ENCODE results near the gene ZNF48. TPM values are rescaled to one million over a fixed set of nuclear protein-coding genes. Genes with fewer than 3 reads are reported as not detected.

ZNF48 gene
- total RNA-seq, 1 donor from 2014 or later = 11.8 TPM

GRCh38 chr16:30370456-30371247, 24.6 kb upstream of the ZNF48 start, which contains the start of gene TBC1D10B:
TBC1D10B (minus strand) TSS chr16:30370494; CDS start chr16:30370183, 311 bp downstream.
- peak within 1 kb of the TSS; percentile 86 for H3K4me3 Mint-ChIP-seq (ENCODE audit: unreplicated experiment)
- no peak for DNase-seq (ENCODE audit: low spot score)
- no peaks in the 10 kb centered on the region for H3K27me3 Mint-ChIP-seq (ENCODE audit: low read depth)
- H3K4me1 Mint-ChIP-seq (ENCODE audit: low read depth) = peaks cover 39% of the 10 kb centered on the region
- TF ChIP-seq CTCF (IDR thresholded peaks at IDR 0.05) = peak; percentile 66
- peaks cover 3% of the 10 kb centered on the region for H3K36me3 Mint-ChIP-seq (ENCODE audit: low read depth)
- H3K9me3 Mint-ChIP-seq (ENCODE audit: low read depth) = no peaks in the 10 kb centered on the region
- H3K27ac Mint-ChIP-seq (ENCODE audit: unreplicated experiment) = peak within 1 kb of the TSS; percentile 86

GRCh38 chr16:30371248-30371816, 23.9 kb upstream of the ZNF48 start:
- H3K4me1 Mint-ChIP-seq (ENCODE audit: low read depth) = peaks cover 38% of the 10 kb centered on the region
- H3K4me3 Mint-ChIP-seq (ENCODE audit: unreplicated experiment) = peak overlapping the region; percentile 72

GRCh38 chr16:30372038-30372712, 23.0 kb upstream of the ZNF48 start:
- H3K4me1 Mint-ChIP-seq (ENCODE audit: low read depth) = peaks cover 31% of the 10 kb centered on the region
- H3K4me3 Mint-ChIP-seq (ENCODE audit: unreplicated experiment) = no peak overlapping the region
- no peak overlapping the region for H3K27ac Mint-ChIP-seq (ENCODE audit: unreplicated experiment)
- no peak for DNase-seq (ENCODE audit: low spot score)
- no peak for TF ChIP-seq CTCF (IDR thresholded peaks at IDR 0.05)
- H3K36me3 Mint-ChIP-seq (ENCODE audit: low read depth) = no peaks in the 10 kb centered on the region
- H3K9me3 Mint-ChIP-seq (ENCODE audit: low read depth) = no peaks in the 10 kb centered on the region
- H3K27me3 Mint-ChIP-seq (ENCODE audit: low read depth) = no peaks in the 10 kb centered on the region

More at GRCh38 chr16:30371248-30371816, 23.9 kb upstream of the ZNF48 start:
- no peak for DNase-seq (ENCODE audit: low spot score)
- Mint-ChIP-seq H3K9me3 (ENCODE audit: low read depth) (no peaks in the 10 kb centered on the region), H3K27me3 (ENCODE audit: low read depth) (no peaks in the 10 kb centered on the region), H3K27ac (ENCODE audit: unreplicated experiment) (peak overlapping the region; percentile 86), H3K36me3 (ENCODE audit: low read depth) (peaks cover 2% of the 10 kb centered on the region)
- peak; percentile 35 for TF ChIP-seq CTCF (IDR thresholded peaks at IDR 0.05)

GRCh38 chr16:30372725-30373124, 22.5 kb upstream of the ZNF48 start:
- Mint-ChIP-seq H3K27me3 (ENCODE audit: low read depth) (no peaks in the 10 kb centered on the region), H3K36me3 (ENCODE audit: low read depth) (no peaks in the 10 kb centered on the region), H3K9me3 (ENCODE audit: low read depth) (no peaks in the 10 kb centered on the region), H3K4me3 (ENCODE audit: unreplicated experiment) (no peak overlapping the region), H3K27ac (ENCODE audit: unreplicated experiment) (no peak overlapping the region), H3K4me1 (ENCODE audit: low read depth) (peaks cover 29% of the 10 kb centered on the region)
- no peak for TF ChIP-seq CTCF (IDR thresholded peaks at IDR 0.05)
- no peak for DNase-seq (ENCODE audit: low spot score)

- Mint-ChIP-seq H3K4me3 (ENCODE audit: unreplicated experiment) (no peak within 1 kb of the TSS), H3K27me3 (ENCODE audit: low read depth) (no peaks in the 10 kb centered on the region), H3K36me3 (ENCODE audit: low read depth) (no peaks in the 10 kb centered on the region), H3K4me1 (ENCODE audit: low read depth) (peaks cover 26% of the 10 kb centered on the region), H3K27ac (ENCODE audit: unreplicated experiment) (no peak within 1 kb of the TSS), H3K9me3 (ENCODE audit: low read depth) (no peaks in the 10 kb centered on the region)
- no peak for DNase-seq (ENCODE audit: low spot score)
- TF ChIP-seq CTCF (IDR thresholded peaks at IDR 0.05) = no peak
These were observed 20.7 kb upstream of the ZNF48 start, which contains the start of gene MYL11 for GRCh38 chr16:30374538-30374937. MYL11 (plus strand) TSS chr16:30374802; CDS start chr16:30374858, 56 bp downstream.

All from chondrocyte (in vitro differentiated cells).